SK-N-SH treated with all-trans-retinoic acid at 6 μM for 48 hours (cell line): ENCODE data around the gene ALG12.

Experiments used
- ATAC-seq: fragments of 200-7000 bp; cut with Tn5 transposase; 3 replicates; pipeline ENCODE4 v1.9.1; 2020; ENCODE audit warnings: mild to moderate bottlenecking, moderate library complexity
- ARNTL ChIP-seq: fragments of 450-650 bp; formaldehyde crosslinking; IDR thresholded peaks from 2 replicates; pipeline ENCODE4 v1.5.0; 2020; ENCODE audit warnings: low read depth, mild to moderate bottlenecking, moderate library complexity, borderline replicate concordance
- BACH2 ChIP-seq: fragments of 250-450 bp; sonication (Bioruptor Pico); IDR thresholded peaks from 2 replicates; pipeline ENCODE4 v1.9.0; 2021; ENCODE audit warnings: mild to moderate bottlenecking, borderline replicate concordance
- CSDC2 ChIP-seq: fragments of 250-450 bp; sonication (Bioruptor Pico); IDR thresholded peaks from 2 replicates; pipeline ENCODE4 v1.5.0; 2020; ENCODE audit warnings: mild to moderate bottlenecking, moderate library complexity
- CSRNP3 ChIP-seq: fragments of 250-450 bp; sonication (Bioruptor Pico); IDR thresholded peaks from 2 replicates; pipeline ENCODE4 v1.5.1; 2021; ENCODE audit warnings: mild to moderate bottlenecking, moderate library complexity
- GLIS3 ChIP-seq: fragments of 250-450 bp; sonication (Bioruptor Pico); IDR thresholded peaks from 2 replicates; pipeline ENCODE4 v1.5.0; 2020; ENCODE audit warnings: mild to moderate bottlenecking, moderate library complexity
- ISL1 ChIP-seq: fragments of 250-450 bp; sonication (Bioruptor Pico); IDR thresholded peaks from 2 replicates; pipeline ENCODE4 v2.1.2; 2022; ENCODE audit warnings: mild to moderate bottlenecking, moderate library complexity
- OSR1 ChIP-seq: fragments of 250-450 bp; sonication (Bioruptor Pico); IDR thresholded peaks from 2 replicates; pipeline ENCODE4 v1.8.0; 2022; ENCODE audit warnings: moderate library complexity, mild to moderate bottlenecking, inconsistent platforms
- POU6F1 ChIP-seq: fragments of 250-450 bp; sonication (Bioruptor Pico); IDR thresholded peaks from 2 replicates; pipeline ENCODE4 v1.8.0; 2021; ENCODE audit warnings: low read depth, mild to moderate bottlenecking, moderate library complexity, borderline replicate concordance
- PPARA ChIP-seq: fragments of 250-450 bp; sonication (Bioruptor Pico); IDR thresholded peaks from 2 replicates; pipeline ENCODE4 v1.5.0; 2020; ENCODE audit warnings: mild to moderate bottlenecking, borderline replicate concordance
- RARB ChIP-seq: fragments of 250-450 bp; sonication (Bioruptor Pico); IDR thresholded peaks from 2 replicates; pipeline ENCODE4 v1.8.0; 2021; ENCODE audit warnings: mild to moderate bottlenecking, moderate library complexity
- TCF4 ChIP-seq: fragments of 250-450 bp; sonication (Bioruptor Pico); IDR thresholded peaks from 2 replicates; pipeline ENCODE4 v1.8.0; 2021; ENCODE audit warnings: mild to moderate bottlenecking, moderate library complexity, borderline replicate concordance
- TOX ChIP-seq: fragments of 250-450 bp; sonication (Bioruptor Pico); IDR thresholded peaks from 2 replicates; pipeline ENCODE4 v1.8.0; 2021; ENCODE audit warnings: mild to moderate bottlenecking, moderate library complexity, borderline replicate concordance
- ZC3H10 ChIP-seq: fragments of 250-450 bp; sonication (Bioruptor Pico); IDR thresholded peaks from 2 replicates; pipeline ENCODE4 v1.5.1; 2021; ENCODE audit warnings: mild to moderate bottlenecking, moderate library complexity
- ZFP3 ChIP-seq: fragments of 250-450 bp; sonication (Bioruptor Pico); IDR thresholded peaks from 2 replicates; pipeline ENCODE4 v1.5.0; 2020; ENCODE audit warnings: mild to moderate bottlenecking, moderate library complexity
- ZFP30 ChIP-seq: fragments of 450-650 bp; formaldehyde crosslinking; IDR thresholded peaks from 2 replicates; pipeline ENCODE4 v1.5.0; 2022; ENCODE audit warnings: mild to moderate bottlenecking, moderate library complexity
- ZNF565 ChIP-seq: fragments of 450-650 bp; formaldehyde crosslinking; conservative IDR thresholded peaks from 2 replicates; pipeline ENCODE4 v1.5.0; 2020; ENCODE audit warnings: low read depth, mild to moderate bottlenecking, moderate library complexity
- TF ChIP-seq, protein P1 (sequence below): fragments of 250-450 bp; sonication (Bioruptor Pico); IDR thresholded peaks from 2 replicates; pipeline ENCODE4 v1.8.0; 2020; ENCODE audit warnings: mild to moderate bottlenecking, moderate library complexity, borderline replicate concordance
- TF ChIP-seq, protein P2 (sequence below): fragments of 250-450 bp; sonication (Bioruptor Pico); IDR thresholded peaks from 2 replicates; pipeline ENCODE4 v1.5.1; 2020; ENCODE audit warnings: low read depth, mild to moderate bottlenecking, moderate library complexity
- TF ChIP-seq, protein P3 (sequence below): fragments of 250-450 bp; sonication (Bioruptor Pico); IDR thresholded peaks from 2 replicates; pipeline ENCODE4 v1.5.0; 2020; ENCODE audit warnings: mild to moderate bottlenecking, moderate library complexity

Gene ALG12

GRCh38 chr22:49872347-49872746 is 45.9 kb downstream of the ALG12 start:
- ATAC-seq: no peak
- TF ChIP-seq, protein P1, sequence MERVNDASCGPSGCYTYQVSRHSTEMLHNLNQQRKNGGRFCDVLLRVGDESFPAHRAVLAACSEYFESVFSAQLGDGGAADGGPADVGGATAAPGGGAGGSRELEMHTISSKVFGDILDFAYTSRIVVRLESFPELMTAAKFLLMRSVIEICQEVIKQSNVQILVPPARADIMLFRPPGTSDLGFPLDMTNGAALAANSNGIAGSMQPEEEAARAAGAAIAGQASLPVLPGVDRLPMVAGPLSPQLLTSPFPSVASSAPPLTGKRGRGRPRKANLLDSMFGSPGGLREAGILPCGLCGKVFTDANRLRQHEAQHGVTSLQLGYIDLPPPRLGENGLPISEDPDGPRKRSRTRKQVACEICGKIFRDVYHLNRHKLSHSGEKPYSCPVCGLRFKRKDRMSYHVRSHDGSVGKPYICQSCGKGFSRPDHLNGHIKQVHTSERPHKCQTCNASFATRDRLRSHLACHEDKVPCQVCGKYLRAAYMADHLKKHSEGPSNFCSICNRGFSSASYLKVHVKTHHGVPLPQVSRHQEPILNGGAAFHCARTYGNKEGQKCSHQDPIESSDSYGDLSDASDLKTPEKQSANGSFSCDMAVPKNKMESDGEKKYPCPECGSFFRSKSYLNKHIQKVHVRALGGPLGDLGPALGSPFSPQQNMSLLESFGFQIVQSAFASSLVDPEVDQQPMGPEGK (CRISPR knock-in tag): no peak
- no peak for TF ChIP-seq ZC3H10 (CRISPR knock-in tag)
- TF ChIP-seq, protein P2, sequence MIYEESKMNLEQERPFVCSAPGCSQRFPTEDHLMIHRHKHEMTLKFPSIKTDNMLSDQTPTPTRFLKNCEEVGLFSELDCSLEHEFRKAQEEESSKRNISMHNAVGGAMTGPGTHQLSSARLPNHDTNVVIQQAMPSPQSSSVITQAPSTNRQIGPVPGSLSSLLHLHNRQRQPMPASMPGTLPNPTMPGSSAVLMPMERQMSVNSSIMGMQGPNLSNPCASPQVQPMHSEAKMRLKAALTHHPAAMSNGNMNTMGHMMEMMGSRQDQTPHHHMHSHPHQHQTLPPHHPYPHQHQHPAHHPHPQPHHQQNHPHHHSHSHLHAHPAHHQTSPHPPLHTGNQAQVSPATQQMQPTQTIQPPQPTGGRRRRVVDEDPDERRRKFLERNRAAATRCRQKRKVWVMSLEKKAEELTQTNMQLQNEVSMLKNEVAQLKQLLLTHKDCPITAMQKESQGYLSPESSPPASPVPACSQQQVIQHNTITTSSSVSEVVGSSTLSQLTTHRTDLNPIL (CRISPR knock-in tag): no peak
- no peak for TF ChIP-seq POU6F1 (CRISPR knock-in tag)
- no peak for TF ChIP-seq TCF4 (CRISPR knock-in tag)
- TF ChIP-seq CSDC2 (CRISPR knock-in tag): no peak
- TF ChIP-seq PPARA: no peak

DNA sequence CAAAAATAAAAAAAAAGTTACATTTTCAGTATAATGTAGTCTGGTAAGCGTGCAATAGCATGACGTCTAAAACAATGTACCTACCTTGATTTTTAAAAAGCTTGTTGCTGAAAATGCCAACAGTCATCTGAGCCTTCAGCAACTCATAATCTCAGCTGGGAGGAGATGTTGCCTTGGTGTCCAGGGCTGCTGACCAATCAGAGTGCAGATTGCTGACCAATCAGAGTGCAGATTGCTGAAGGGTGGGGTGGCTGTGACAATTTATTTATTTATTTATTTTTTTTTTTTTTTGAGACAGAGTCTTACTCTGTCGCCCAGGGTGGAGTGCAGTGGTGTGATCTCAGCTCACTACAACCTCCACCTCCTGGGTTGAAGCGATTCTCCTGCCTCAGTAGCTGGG is 46.8 kb downstream of the ALG12 start:
- TF ChIP-seq, protein P1 (CRISPR knock-in tag): no peak
- TF ChIP-seq, protein P2 (CRISPR knock-in tag): no peak
- TF ChIP-seq, protein P3, sequence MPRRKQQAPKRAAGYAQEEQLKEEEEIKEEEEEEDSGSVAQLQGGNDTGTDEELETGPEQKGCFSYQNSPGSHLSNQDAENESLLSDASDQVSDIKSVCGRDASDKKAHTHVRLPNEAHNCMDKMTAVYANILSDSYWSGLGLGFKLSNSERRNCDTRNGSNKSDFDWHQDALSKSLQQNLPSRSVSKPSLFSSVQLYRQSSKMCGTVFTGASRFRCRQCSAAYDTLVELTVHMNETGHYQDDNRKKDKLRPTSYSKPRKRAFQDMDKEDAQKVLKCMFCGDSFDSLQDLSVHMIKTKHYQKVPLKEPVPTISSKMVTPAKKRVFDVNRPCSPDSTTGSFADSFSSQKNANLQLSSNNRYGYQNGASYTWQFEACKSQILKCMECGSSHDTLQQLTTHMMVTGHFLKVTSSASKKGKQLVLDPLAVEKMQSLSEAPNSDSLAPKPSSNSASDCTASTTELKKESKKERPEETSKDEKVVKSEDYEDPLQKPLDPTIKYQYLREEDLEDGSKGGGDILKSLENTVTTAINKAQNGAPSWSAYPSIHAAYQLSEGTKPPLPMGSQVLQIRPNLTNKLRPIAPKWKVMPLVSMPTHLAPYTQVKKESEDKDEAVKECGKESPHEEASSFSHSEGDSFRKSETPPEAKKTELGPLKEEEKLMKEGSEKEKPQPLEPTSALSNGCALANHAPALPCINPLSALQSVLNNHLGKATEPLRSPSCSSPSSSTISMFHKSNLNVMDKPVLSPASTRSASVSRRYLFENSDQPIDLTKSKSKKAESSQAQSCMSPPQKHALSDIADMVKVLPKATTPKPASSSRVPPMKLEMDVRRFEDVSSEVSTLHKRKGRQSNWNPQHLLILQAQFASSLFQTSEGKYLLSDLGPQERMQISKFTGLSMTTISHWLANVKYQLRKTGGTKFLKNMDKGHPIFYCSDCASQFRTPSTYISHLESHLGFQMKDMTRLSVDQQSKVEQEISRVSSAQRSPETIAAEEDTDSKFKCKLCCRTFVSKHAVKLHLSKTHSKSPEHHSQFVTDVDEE: no peak
- TF ChIP-seq OSR1 (CRISPR knock-in tag) (no peak), GLIS3 (no peak), ZFP30 (no peak), CSRNP3 (no peak), RARB (CRISPR knock-in tag) (no peak), ZC3H10 (CRISPR knock-in tag) (no peak), ISL1 (CRISPR knock-in tag) (no peak), TOX (no peak), PPARA (no peak), ZFP3 (CRISPR knock-in tag) (no peak), CSDC2 (CRISPR knock-in tag) (no peak), BACH2 (CRISPR knock-in tag) (no peak), POU6F1 (CRISPR knock-in tag) (no peak), TCF4 (CRISPR knock-in tag) (no peak), ARNTL (no peak), ZNF565 (no peak)
- no peak for ATAC-seq
